Fibroblast of lung (primary cell): ENCODE measurements around the gene CLIP4. TPM values are rescaled to one million over a fixed set of nuclear protein-coding genes. Genes with fewer than 3 reads are reported as not detected.

Source experiments
- DNase-seq, 2 donors: peaks; one replicate each; pipeline versions ENCODE4 v3.0.0 to v3.0.0-alpha.2; 2010; ENCODE audit warnings: low read depth in 2 of 2
- H2AFZ ChIP-seq: 2 replicates; pipeline ENCODE4 v1.5.1; 2012; ENCODE audit warnings: low read length, control low read depth, inconsistent platforms
- H3K27ac ChIP-seq: 2 replicates; pipeline ENCODE4 v1.5.1; 2011; ENCODE audit warnings: low read length, control low read depth; ENCODE audit not compliant: insufficient read depth
- H3K27me3 ChIP-seq: 2 replicates; pipeline ENCODE4 v1.5.1; 2011; ENCODE audit warnings: mild to moderate bottlenecking, low read length; ENCODE audit not compliant: control insufficient read depth, insufficient read depth
- H3K36me3 ChIP-seq: 2 replicates; pipeline ENCODE4 v1.5.1; 2011; ENCODE audit warnings: low read length; ENCODE audit not compliant: control insufficient read depth, insufficient read depth
- H3K4me1 ChIP-seq: 2 replicates; pipeline ENCODE4 v1.5.1; 2011; ENCODE audit warnings: low read length; ENCODE audit not compliant: control insufficient read depth, insufficient read depth; ENCODE audit errors: extremely low read depth
- H3K4me2 ChIP-seq: 2 replicates; pipeline ENCODE4 v1.5.1; 2011; ENCODE audit warnings: low read length, control low read depth; ENCODE audit not compliant: insufficient read depth; ENCODE audit errors: extremely low read depth
- H3K4me3 ChIP-seq, 4 experiments: fragments of 200-600 bp in 1 of 4; sonication (generic) in 1 of 4; replicated peaks in 1 of 4; 2 replicates each; pipeline ENCODE4 v1.5.1; 2011 to 2016; ENCODE audit warnings: low read length in 4 of 4, low read depth in 3 of 4, mild to moderate bottlenecking in 3 of 4, control low read depth in 2 of 4, inconsistent platforms in 1 of 4, mixed read lengths in 1 of 4; ENCODE audit not compliant: insufficient read depth in 1 of 4; ENCODE audit errors: control extremely low read depth in 1 of 4
- H3K79me2 ChIP-seq: 2 replicates; pipeline ENCODE4 v1.5.1; 2012; ENCODE audit warnings: mild to moderate bottlenecking, low read length, inconsistent platforms; ENCODE audit not compliant: control insufficient read depth, insufficient read depth
- H3K9ac ChIP-seq: 2 replicates; pipeline ENCODE4 v1.5.1; 2011; ENCODE audit warnings: mild to moderate bottlenecking, low read length, control low read depth; ENCODE audit not compliant: insufficient read depth
- H3K9me3 ChIP-seq: 2 replicates; pipeline ENCODE4 v1.5.1; 2012; ENCODE audit warnings: low read depth, low read length; ENCODE audit not compliant: control insufficient read depth, insufficient read depth
- H4K20me1 ChIP-seq: 2 replicates; pipeline ENCODE4 v1.5.1; 2011; ENCODE audit warnings: low read length; ENCODE audit not compliant: control insufficient read depth, insufficient read depth; ENCODE audit errors: extremely low read depth
- CTCF ChIP-seq, 2 donors: IDR thresholded peaks in 1 of 2; conservative IDR thresholded peaks in 1 of 2; 1 replicate in 1 of 2; 2 replicates in 1 of 2; pipeline ENCODE4 v1.5.1; 2011 to 2012; ENCODE audit warnings: low read length in 2 of 2, control low read depth in 1 of 2, inconsistent platforms in 1 of 2, low read depth in 1 of 2, mild to moderate bottlenecking in 1 of 2
- EZH2 ChIP-seq: IDR thresholded peaks from 2 replicates; pipeline ENCODE4 v1.5.1; 2012; ENCODE audit warnings: low read length, control low read depth, mild to moderate bottlenecking; ENCODE audit errors: missing control alignments
- polyA plus RNA-seq, 2 donors: library from polyadenylated mRNA; depleted of rRNA in 1 of 2; stranded (reverse) in 1 of 2; unstranded in 1 of 2; fragments of >200 nt; gene quantifications; 2 replicates each; pipeline ENCODE4 v1.2.1, GENCODE V29; 2011 to 2012; ENCODE audit warnings: missing spikeins in 1 of 2
- total RNA-seq: library from RNA; depleted of rRNA; stranded (reverse); fragments of >200 nt; gene quantifications from 2 replicates; pipeline ENCODE4 v1.2.1, GENCODE V29; 2014

The CLIP4 gene
- total and polyA plus RNA-seq, 2 donors (not counting 1 experiment from before 2014, with no cell fraction given), result 39.9 to 127 TPM

GRCh38 chr2:29166242-29167039 lies 51.2 kb downstream of the CLIP4 start:
- Histone ChIP-seq H3K9ac (no peak overlapping the region), H3K9me3 (no peaks in the 10 kb centered on the region), H3K27me3 (no peaks in the 10 kb centered on the region), H4K20me1 (no peaks in the 10 kb centered on the region), H3K4me2 (no peak overlapping the region), H3K27ac (no peak overlapping the region), H3K4me3 (no peak overlapping the region), H2AFZ (no peak overlapping the region), H3K36me3 (peaks cover 2% of the 10 kb centered on the region), H3K79me2 (no peaks in the 10 kb centered on the region), H3K4me1 (no peaks in the 10 kb centered on the region)
- peak; percentile 30 to 38 for DNase-seq
- TF ChIP-seq CTCF (conservative IDR thresholded peaks at IDR 0.05 in 1 of 2, IDR thresholded peaks at IDR 0.05 in 1 of 2; ENCODE audit: low read depth in 1 of 2, low read length in 2 of 2), result no peak

GRCh38 chr2:29174937-29175336 lies 59.7 kb downstream of the CLIP4 start:
- Histone ChIP-seq H4K20me1 (no peaks in the 10 kb centered on the region), H3K4me3 (no peak overlapping the region), H3K4me2 (no peak overlapping the region), H3K36me3 (peaks cover 1% of the 10 kb centered on the region), H3K9me3 (no peaks in the 10 kb centered on the region), H2AFZ (no peak overlapping the region), H3K9ac (no peak overlapping the region), H3K27ac (no peak overlapping the region), H3K79me2 (no peaks in the 10 kb centered on the region), H3K4me1 (no peaks in the 10 kb centered on the region), H3K27me3 (no peaks in the 10 kb centered on the region)
- no peak for DNase-seq
- no peak for TF ChIP-seq EZH2
- no peak for TF ChIP-seq CTCF (conservative IDR thresholded peaks at IDR 0.05 in 1 of 2, IDR thresholded peaks at IDR 0.05 in 1 of 2; ENCODE audit: low read depth in 1 of 2, low read length in 2 of 2)

GRCh38 chr2:29175338-29175737 lies 60.1 kb downstream of the CLIP4 start:
- TF ChIP-seq CTCF (conservative IDR thresholded peaks at IDR 0.05 in 1 of 2, IDR thresholded peaks at IDR 0.05 in 1 of 2; ENCODE audit: low read depth in 1 of 2, low read length in 2 of 2), result no peak
- no peak for TF ChIP-seq EZH2

More at GRCh38 chr2:29175338-29175737, 60.1 kb downstream of the CLIP4 start:
- no peaks in the 10 kb centered on the region for H3K27me3 ChIP-seq
- no peak for DNase-seq
- no peak overlapping the region for H3K4me3 ChIP-seq
- H3K4me2 ChIP-seq, result no peak overlapping the region
- H3K4me1 ChIP-seq, result no peaks in the 10 kb centered on the region
- H3K27ac ChIP-seq, result no peak overlapping the region
- H3K79me2 ChIP-seq, result no peaks in the 10 kb centered on the region
- no peaks in the 10 kb centered on the region for H4K20me1 ChIP-seq
- H3K36me3 ChIP-seq, result peaks cover 1% of the 10 kb centered on the region
- no peaks in the 10 kb centered on the region for H3K9me3 ChIP-seq
- H3K9ac ChIP-seq, result no peak overlapping the region
- no peak overlapping the region for H2AFZ ChIP-seq
